NCI-H748 (cell line): ENCODE results near the gene ZNF672.
"Not testable (repeated sequence)": the region's sequence is repeated elsewhere in the genome, so short reads cannot be mapped to it uniquely, and the experiment has no call there.

ENCODE experiments used
- DNase-seq: peaks from one replicate; lab custom pipeline; 2025; ENCODE audit not compliant: unreplicated experiment; lab: John Stamatoyannopoulos, UW

The ZNF672 gene

GRCh38 chr1:248884632-248885295 lies 46.7 kb downstream of the ZNF672 start:
- no peak for DNase-seq

GRCh38 chr1:248885646-248886045 lies 47.6 kb downstream of the ZNF672 start:
- DNase-seq = no peak

- no peak for DNase-seq
Observed at GRCh38 chr1:248886237-248886895, 48.3 kb downstream of the ZNF672 start.

- DNase-seq = not testable (repeated sequence)
Observed at GRCh38 chr1:248889914-248890243, 51.9 kb downstream of the ZNF672 start.

GRCh38 chr1:248890549-248891498 lies 52.8 kb downstream of the ZNF672 start:
- no peak for DNase-seq

GRCh38 chr1:248891758-248892157 lies 53.7 kb downstream of the ZNF672 start:
- no peak for DNase-seq

GRCh38 chr1:248892590-248892989 lies 54.6 kb downstream of the ZNF672 start:
- DNase-seq = no peak

GRCh38 chr1:248894837-248895236 lies 56.8 kb downstream of the ZNF672 start:
- DNase-seq = no peak

- no peak for DNase-seq
Observed at GRCh38 chr1:248897412-248898337, 59.7 kb downstream of the ZNF672 start.
